PC-9 (cell line): Measurements from ENCODE around the gene VPS39.

Experiments used
- EZH2 ChIP-seq: fragments of 200-600 bp; sonication (generic); IDR thresholded peaks from 2 replicates; pipeline ENCODE4 v1.8.0; 2017; ENCODE audit warnings: antibody characterized with exemption, low read depth
- TF ChIP-seq, protein P1 (sequence below): fragments of 200-600 bp; sonication (generic); conservative IDR thresholded peaks from 2 replicates; pipeline ENCODE4 v1.6.1; 2017; ENCODE audit warnings: mixed run types, antibody characterized with exemption, mild to moderate bottlenecking, moderate library complexity

DNA sequence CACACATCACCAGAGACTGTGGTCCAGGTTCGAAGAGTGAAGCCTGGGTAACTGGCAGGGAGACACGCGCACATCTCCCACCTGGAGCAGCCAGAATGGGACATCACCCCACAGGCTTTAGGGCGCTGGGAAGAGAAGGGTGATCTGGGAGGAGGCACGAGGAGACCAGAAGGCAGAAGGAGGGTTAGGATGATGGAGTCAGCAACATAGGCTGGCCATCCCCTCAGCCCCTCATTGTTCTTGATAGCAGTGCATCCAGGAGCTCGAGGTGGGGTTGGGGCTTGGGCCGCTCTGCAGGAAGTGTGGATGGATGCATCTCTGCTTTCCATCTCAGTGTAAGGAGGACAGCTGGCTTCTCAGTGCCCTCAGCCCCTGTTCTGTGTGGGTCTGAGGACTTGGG lies 66.9 kb downstream of the VPS39 start:
- TF ChIP-seq, protein P1, sequence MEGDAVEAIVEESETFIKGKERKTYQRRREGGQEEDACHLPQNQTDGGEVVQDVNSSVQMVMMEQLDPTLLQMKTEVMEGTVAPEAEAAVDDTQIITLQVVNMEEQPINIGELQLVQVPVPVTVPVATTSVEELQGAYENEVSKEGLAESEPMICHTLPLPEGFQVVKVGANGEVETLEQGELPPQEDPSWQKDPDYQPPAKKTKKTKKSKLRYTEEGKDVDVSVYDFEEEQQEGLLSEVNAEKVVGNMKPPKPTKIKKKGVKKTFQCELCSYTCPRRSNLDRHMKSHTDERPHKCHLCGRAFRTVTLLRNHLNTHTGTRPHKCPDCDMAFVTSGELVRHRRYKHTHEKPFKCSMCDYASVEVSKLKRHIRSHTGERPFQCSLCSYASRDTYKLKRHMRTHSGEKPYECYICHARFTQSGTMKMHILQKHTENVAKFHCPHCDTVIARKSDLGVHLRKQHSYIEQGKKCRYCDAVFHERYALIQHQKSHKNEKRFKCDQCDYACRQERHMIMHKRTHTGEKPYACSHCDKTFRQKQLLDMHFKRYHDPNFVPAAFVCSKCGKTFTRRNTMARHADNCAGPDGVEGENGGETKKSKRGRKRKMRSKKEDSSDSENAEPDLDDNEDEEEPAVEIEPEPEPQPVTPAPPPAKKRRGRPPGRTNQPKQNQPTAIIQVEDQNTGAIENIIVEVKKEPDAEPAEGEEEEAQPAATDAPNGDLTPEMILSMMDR, result no peak
- TF ChIP-seq EZH2, result no peak
